ENCODE data around the gene NUDT3.

NUDT3 gene

GRCh38 chr6:34317882-34318498 lies 74.5 kb downstream of the NUDT3 start:
- no peak for DNase-seq

DNA sequence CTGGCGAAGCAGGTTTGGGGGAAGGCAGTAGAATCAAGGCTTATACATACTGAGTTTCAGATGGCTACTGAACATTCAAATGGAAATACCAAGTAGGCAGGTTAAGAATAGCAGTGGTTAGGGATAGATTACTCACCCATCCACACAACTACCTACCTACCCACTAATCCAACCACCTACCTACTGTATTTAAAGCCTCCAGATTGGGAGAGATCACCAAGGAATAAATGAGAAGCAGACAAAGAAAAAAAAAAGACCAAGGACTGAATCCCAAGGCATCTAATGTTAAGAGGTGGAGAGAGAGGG lies 75.3 kb downstream of the NUDT3 start:
- no peak for DNase-seq

- no peak for DNase-seq
Measured at GRCh38 chr6:34316431-34317171, 75.9 kb downstream of the NUDT3 start.

DNA sequence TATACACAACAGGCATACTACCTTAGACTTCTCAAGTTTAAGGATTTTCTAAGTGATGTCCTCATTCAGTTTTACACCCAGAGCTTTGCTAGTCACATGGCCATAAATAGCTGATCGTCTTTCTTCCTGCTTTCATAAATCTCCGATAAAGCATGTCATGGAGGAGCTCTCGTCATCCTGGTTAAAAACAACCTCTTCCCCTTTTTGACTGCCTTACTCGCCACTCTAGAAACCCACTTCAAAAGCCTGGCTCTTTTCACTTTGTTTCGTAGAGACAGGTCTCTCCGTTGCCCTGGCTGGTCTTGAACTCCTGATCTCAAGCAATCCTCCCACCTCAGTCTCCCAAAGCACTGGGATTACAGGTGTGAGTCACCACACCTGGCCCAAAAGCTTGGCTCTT lies 76.7 kb downstream of the NUDT3 start:
- DNase-seq = peak; percentile 21

DNA sequence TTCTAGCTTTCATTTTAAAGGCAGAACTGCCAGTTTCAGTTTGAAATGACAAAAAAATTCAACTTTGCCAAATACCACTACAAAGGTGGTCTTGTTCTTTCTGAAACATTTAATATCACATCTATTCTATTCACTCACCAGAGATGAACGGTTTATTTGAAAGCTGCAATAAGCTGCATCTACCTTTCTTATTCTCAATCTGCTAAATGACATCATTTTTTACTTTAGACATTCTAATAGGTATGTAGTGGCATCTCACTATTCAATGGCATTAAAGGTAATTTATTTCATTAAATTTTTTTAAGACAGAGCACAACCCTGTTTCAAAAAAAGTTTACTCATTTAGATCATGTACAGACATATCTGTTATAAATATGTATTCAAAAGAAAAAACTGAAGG lies 77.2 kb downstream of the NUDT3 start:
- DNase-seq = no peak

DNA sequence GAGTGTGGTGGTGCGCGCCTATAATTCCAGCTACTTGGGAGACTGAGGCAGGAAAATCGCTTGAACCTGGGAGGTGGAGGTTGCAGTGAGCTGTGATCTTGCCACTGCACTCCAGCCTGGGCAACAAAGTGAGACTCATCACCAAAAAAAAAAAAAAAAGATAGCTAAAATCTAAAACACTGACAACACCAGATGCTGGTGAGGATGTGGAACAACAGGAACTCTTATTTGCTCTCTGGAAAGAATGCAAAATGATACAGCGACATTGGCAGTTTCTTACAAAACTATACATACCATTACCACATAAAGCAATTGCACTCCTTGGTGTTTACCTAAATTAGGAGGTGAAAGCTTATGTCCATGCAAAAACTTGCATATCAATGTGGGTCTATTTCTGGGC lies 80.2 kb downstream of the NUDT3 start:
- no peak for DNase-seq

DNA sequence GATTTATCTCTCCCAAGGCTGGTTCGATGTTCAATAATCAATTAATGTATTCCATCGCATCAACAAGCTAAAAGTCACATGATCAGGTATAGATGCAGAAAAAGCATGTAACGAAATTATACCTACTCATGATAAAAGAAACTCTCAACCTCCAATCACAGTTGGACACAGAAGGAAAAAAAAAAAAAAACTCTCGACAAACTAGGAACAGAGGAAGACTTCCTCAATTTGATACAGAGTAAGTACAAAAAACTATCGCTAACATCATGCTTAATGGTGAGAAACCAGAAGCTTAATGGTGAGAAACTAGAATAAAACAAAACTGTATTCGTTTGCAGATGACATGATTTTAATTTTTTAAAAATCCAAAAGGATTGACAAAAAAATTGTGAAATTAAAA lies 81.7 kb downstream of the NUDT3 start:
- DNase-seq = no peak

DNA sequence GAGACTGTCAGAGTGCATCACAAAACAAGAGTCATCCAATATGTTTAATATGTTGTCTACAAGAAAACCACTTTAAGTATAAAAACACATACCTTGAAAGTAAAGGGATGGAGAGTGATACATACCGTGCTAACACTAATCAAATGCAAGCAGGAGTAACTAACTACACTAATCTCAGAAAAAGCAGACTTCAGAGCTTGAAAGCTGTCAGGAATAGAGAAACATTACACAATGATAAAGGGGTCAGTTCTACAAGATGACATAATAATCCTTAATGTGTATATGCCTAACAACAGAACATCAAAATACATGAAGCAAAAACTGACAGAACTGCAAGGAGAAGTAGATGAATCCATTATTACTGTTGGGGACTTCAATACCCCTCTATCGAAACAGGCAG lies 84.0 kb downstream of the NUDT3 start:
- DNase-seq = no peak

- DNase-seq = no peak
Measured at GRCh38 chr6:34305982-34306708, 86.3 kb downstream of the NUDT3 start.

DNA sequence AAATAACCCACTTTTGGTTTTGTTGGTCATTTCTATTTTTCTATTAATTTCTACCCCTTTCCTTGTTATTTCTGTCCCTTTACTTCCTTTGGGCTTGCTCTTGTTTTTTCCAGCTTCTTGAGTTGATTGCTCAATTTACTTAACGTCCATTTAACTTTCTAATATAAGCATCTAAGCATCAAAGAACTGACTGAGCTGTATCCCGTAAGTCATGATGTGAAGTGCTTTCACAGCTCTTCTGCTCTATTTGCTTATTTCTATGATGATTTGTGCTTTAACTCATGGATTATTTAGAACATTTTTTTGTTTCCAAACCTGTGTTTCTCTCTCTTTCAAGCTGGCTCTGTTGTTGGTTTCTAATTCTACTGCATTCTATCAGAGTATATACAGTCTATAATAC lies 87.0 kb downstream of the NUDT3 start:
- DNase-seq = no peak

- DNase-seq = no peak
Measured at GRCh38 chr6:34304164-34304563, 88.3 kb downstream of the NUDT3 start.

- DNase-seq = no peak
Measured at GRCh38 chr6:34302929-34303328, 89.5 kb downstream of the NUDT3 start.

DNA sequence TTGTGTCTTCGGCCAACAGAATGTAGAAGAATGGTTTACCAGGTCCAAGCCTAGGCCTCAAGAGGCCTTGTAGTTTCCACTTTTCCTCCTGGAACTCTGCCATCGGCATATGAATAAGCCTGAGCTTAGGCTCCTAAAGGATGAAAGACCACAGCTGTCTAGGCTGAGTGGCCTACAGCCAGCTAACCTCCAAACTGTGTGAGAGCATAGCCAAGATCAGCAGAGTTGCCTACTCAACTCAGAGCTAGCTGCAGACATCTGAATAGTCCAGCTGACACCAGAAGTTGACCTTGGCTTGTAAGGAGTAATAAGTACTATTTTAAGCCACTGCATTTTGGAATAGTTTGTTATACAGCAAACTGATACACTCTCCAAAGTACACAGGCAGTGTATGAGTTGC lies 91.1 kb downstream of the NUDT3 start:
- no peak for DNase-seq

- no peak for DNase-seq
Measured at GRCh38 chr6:34300332-34300751, 92.1 kb downstream of the NUDT3 start.

DNA sequence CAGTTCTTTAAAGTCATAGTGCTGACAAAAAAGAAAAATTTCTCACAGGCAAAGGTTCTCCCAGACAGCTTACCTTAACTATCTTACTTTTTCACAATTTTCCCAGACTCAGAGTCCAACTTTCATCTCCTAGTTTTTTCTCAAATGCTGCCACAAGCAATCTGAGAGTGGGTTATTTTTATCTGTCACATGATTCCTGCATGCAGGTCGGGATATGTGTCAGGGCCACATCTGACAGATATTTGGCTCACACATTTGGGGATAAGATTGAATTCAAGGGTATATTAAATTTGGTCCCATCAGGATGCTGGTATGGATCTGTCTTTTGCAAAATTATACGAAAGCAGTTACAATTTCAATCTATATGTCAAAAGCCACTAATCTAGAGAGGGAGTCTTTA lies 93.5 kb downstream of the NUDT3 start:
- DNase-seq = no peak

DNA sequence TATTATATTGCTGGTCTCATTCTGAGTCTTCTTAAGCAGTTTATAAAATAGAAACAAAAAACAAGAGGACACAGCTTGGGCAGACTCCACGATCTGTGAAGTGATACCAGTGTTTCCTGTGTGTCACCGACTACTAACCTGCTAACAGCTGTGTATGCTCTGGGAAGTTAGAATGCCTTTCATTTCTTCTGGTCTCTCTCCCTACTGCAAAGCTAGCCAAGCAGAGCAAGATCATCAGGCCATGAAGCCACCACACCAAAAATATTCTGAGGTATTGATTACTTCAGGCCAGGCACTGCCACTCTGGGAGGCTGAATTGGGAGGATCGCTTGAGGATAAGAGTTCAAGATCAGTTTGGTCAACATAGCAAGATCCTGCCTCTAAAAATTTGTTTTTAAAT lies 96.7 kb downstream of the NUDT3 start:
- no peak for DNase-seq

DNA sequence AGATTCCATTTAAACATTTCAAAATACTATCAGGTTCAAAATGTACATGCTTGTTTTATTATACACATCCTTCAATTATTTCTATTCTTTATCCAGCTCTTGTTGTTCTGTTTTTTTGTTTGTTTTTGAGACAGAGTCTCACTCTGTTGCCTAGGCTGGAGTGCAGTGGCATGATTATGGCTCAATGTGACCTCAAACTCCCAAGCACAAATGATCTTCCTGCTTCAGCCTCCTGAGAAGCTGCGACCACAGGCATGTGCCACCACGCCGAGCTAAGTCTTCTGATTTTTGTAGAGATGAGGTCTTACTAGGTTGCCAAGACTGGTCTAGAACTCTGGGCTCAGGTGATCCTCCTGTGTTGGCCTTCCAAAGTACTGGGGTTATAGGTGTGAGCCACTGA lies 99.5 kb downstream of the NUDT3 start:
- no peak for DNase-seq

DNA sequence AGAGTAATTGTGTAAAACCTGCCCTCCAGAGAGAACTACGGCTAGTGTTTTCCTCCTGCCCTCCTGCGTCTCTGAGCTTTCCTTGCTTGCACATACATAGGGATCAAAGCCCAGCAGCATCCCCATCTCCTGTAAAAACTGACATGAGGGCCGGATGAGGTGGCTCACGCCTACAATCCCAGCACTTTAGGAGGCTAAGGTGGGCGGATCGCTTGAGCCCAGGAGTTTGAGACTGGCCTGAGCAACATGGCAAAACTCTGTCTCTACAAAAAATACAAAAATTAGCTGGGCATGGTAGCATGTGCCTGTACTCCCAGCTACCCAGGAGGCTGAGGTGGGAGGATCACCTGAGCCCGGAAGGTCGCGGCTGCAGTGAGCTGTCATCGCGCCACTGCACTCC lies 103.3 kb downstream of the NUDT3 start:
- no peak for DNase-seq

DNA sequence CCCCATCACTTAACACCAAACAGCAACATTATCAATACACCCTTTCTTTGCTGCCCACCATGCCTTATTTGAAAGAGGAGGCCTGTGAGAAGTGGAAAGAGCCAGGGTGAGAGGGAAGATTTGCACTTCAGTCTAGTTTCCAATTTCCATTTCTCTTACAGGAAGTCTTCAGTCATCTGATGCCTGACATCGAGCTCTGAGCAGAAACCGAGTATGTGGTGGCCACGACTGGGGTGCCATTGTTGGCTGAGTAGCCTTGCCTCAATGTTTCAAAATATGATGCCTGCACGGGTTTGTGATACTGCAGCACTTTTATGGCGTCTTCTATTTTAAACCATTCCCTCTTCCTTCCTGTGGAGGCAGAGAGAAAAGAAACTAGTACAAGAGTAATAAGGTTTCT lies 103.9 kb downstream of the NUDT3 start:
- no peak for DNase-seq

GRCh38 chr6:34285448-34286164 lies 106.9 kb downstream of the NUDT3 start:
- DNase-seq = no peak

DNA sequence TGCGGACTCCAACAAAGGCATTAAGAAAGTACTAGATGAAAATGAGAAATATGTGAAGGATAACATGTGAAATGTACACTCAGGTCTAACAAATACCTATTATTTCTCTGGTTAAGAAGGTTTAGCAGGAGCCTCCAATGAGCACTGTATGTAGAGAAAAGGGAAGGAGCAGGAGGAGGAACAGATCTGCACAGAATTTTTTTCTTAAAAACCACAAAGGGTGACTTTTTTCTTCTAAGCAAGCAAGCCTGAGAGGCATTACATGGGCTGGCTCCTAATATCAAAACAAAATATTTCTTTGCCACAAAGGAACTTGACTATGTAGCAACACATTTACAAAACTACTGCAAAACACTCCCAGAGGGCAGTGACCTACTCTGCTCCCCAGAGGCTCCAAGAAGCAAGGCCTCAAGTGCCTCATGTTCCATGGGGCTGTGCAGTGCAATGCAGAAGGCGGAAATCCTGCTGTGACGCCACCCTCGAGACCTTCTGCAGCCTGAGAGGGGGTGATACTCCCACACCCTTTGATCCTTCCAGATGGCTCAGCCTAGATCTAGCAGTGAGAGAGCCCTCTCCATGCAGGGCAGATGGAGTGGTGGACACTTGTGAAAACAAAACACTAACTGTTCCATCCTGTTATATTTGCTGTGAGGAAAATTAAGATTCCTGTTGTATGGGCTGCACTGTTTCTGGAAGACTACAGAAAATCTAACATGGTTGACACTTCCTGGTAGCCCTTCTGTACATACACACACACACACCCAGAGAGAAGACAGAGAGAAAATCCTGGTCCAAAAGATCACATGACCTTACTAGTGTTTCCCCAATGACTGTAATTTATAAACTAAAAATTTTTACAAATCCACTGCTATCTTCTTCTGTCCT lies 107.7 kb downstream of the NUDT3 start:
- peak; percentile 13 for DNase-seq

- no peak for DNase-seq
Measured at GRCh38 chr6:34281702-34282334, 110.7 kb downstream of the NUDT3 start.
